Right lobe of liver (tissue), 6 donors: ENCODE measurements around the gene ANP32E. TPM values are rescaled to one million over a fixed set of nuclear protein-coding genes. Genes with fewer than 3 reads are reported as not detected.
"Not testable (repeated sequence)": the region's sequence is repeated elsewhere in the genome, so short reads cannot be mapped to it uniquely, and the experiment has no call there.

Experiments used
- ATAC-seq, 4 donors: fragments of 200-7000 bp; cut with Tn5 transposase; one replicate each; pipeline ENCODE4 v1.9.1; 2020; ENCODE audit warnings: mild to moderate bottlenecking in 4 of 4, moderate library complexity in 4 of 4
- DNase-seq, 3 donors: peaks; one replicate each; pipeline ENCODE4 v3.0.0-alpha.2; 2020
- H3K27ac ChIP-seq, 3 donors: fragments of 200-600 bp; one replicate each; pipeline ENCODE4 v1.8.0; 2022
- H3K27me3 ChIP-seq, 2 donors: fragments of 200-600 bp; one replicate each; pipeline ENCODE4 v1.8.0; 2022
- H3K36me3 ChIP-seq, 4 donors: fragments of 200-600 bp; sonication (generic) in 1 of 4; one replicate each; pipeline versions ENCODE4 v1.5.1 to v1.8.0; 2017 to 2022; ENCODE audit warnings: control low read depth in 1 of 4
- H3K4me1 ChIP-seq, 4 donors: fragments of 200-600 bp; sonication (generic) in 1 of 4; one replicate each; pipeline versions ENCODE4 v1.5.1 to v1.8.0; 2017 to 2022; ENCODE audit warnings: control low read depth in 1 of 4
- H3K4me3 ChIP-seq, 3 donors: fragments of 200-600 bp; one replicate each; pipeline ENCODE4 v1.8.0; 2022
- H3K9me3 ChIP-seq, 4 donors: fragments of 200-600 bp; sonication (generic) in 1 of 4; one replicate each; pipeline versions ENCODE4 v1.5.1 to v1.8.0; 2017 to 2022; ENCODE audit warnings: control low read depth in 1 of 4
- POLR2A ChIP-seq: fragments of 450-650 bp; IDR thresholded peaks from one replicate; pipeline ENCODE4 v1.6.1; 2017; ENCODE audit warnings: antibody characterized with exemption, mild to moderate bottlenecking
- WGBS: methylation state at CpG from one replicate; pipeline ENCODE4 v1.1.6; 2018; ENCODE audit warnings: low coverage, low lambda C conversion rate; ENCODE audit not compliant: insufficient coverage; ENCODE audit errors: missing lambda C conversion rate; 5-methylcytosine and 5-hydroxymethylcytosine counted together
- intact Hi-C, 2 donors: fragments of 100-400 bp; cut with DNase I; formaldehyde crosslinking; loops; one replicate each; pipeline versions ENCODE4 v1.11.2 to v1.14.1; 2022
- total RNA-seq, 6 experiments: library from RNA; depleted of rRNA in 2 of 6; stranded (reverse); fragments of >200 nt in 2 of 6; fragmentation: NEBNext Ultra II Directional in 3 of 6; extraction: Animal tissue kit (Norgen Biotek cat#: 25700) in 3 of 6; gene quantifications; one replicate each; pipeline versions ENCODE4 v1.1.0 to v1.2.4, GENCODE V29; 2016 to 2023
- TF ChIP-seq, protein P1 (sequence below), 4 donors: fragments of 200-600 bp in 3 of 4; fragments of 450-650 bp in 1 of 4; IDR thresholded peaks; one replicate each; pipeline versions ENCODE4 v1.5.1 to v1.8.0; 2016 to 2022; ENCODE audit warnings: antibody characterized with exemption in 4 of 4, mild to moderate bottlenecking in 2 of 4
- donor health status: DM: no; HTN: yes; CAD: no.
- donor health status: DM: no; HTN: no; CAD: no.
- donor health status: DM: no; HTN: no; CAD: no.
- donor health status: DM: no; HTN: yes; CAD: no.
- donor health status: DM: no; HTN: yes; CAD: no.

The ANP32E gene
- total RNA-seq, 6 experiments from 2014 or later = 9.3 to 16.3 (median 11.0) TPM

GRCh38 chr1:150187560-150187931 is 48.4 kb downstream of the ANP32E start:
- H3K9me3 ChIP-seq = no peaks in the 10 kb centered on the region
- H3K4me1 ChIP-seq = no peaks in the 10 kb centered on the region
- WGBS = 20% methylated on average over 3 of the region's 3 CpGs
- no peaks in the 10 kb centered on the region for H3K27me3 ChIP-seq
- intact Hi-C loops = no loop called here
- TF ChIP-seq POLR2A = no peak
- TF ChIP-seq, protein P1, sequence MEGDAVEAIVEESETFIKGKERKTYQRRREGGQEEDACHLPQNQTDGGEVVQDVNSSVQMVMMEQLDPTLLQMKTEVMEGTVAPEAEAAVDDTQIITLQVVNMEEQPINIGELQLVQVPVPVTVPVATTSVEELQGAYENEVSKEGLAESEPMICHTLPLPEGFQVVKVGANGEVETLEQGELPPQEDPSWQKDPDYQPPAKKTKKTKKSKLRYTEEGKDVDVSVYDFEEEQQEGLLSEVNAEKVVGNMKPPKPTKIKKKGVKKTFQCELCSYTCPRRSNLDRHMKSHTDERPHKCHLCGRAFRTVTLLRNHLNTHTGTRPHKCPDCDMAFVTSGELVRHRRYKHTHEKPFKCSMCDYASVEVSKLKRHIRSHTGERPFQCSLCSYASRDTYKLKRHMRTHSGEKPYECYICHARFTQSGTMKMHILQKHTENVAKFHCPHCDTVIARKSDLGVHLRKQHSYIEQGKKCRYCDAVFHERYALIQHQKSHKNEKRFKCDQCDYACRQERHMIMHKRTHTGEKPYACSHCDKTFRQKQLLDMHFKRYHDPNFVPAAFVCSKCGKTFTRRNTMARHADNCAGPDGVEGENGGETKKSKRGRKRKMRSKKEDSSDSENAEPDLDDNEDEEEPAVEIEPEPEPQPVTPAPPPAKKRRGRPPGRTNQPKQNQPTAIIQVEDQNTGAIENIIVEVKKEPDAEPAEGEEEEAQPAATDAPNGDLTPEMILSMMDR (IDR thresholded peaks at IDR 0.05) = no peak
- DNase-seq (no peak), ATAC-seq (peak; percentile 2 to 37 (median 13))
- no peaks in the 10 kb centered on the region for H3K36me3 ChIP-seq
- H3K4me3 ChIP-seq = no peak overlapping the region
- no peak overlapping the region for H3K27ac ChIP-seq

- no peak for DNase-seq
- 2% methylated on average over 10 of the region's 10 CpGs for WGBS
- TF ChIP-seq, protein P1 (IDR thresholded peaks at IDR 0.05) = peak; percentile 44 to 57 (median 55)
- TF ChIP-seq POLR2A = no peak
- Histone ChIP-seq H3K9me3 (no peaks in the 10 kb centered on the region), H3K27ac (peak overlapping the region; percentile 44 to 74 (median 62)), H3K27me3 (no peaks in the 10 kb centered on the region), H3K4me3 (peak overlapping the region; percentile 8 to 47 (median 44)), H3K4me1 (no peaks in the 10 kb centered on the region), H3K36me3 (no peaks in the 10 kb centered on the region)
- intact Hi-C loops = no loop called here
- ATAC-seq = peak; percentile 72 to 80 (median 78)
Observed at GRCh38 chr1:150186789-150187559, 48.9 kb downstream of the ANP32E start.

DNA sequence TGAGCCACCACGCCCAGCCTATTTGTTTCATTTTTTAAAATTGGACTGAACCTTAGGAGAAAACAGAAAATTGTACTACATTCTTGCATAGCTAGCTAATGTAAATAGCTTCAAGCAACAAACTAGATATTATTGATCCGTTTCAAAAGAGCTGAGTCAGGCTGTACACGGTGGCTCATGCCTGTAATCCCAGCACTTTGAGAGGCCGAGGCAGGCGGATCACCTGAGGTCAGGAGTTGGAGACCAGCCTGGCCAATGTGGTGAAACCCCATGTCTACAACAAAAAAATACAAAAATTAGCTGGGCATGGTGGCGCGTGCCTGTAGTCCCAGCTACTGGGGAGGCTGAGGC is 49.5 kb downstream of the ANP32E start:
- intact Hi-C loops, H3K27me3 ChIP-seq, H3K9me3 ChIP-seq, H3K4me1 ChIP-seq, H3K36me3 ChIP-seq: not testable (repeated sequence)
- WGBS = 7% methylated on average over 7 of the region's 7 CpGs
- ATAC-seq (peak; percentile 71 to 82 (median 81)), DNase-seq (peak in 2 of 3 donors; percentile 63)
- peak overlapping the region; percentile 44 to 74 (median 62) for H3K27ac ChIP-seq
- H3K4me3 ChIP-seq = peak overlapping the region; percentile 3 to 47 (median 44)

- Histone ChIP-seq H3K9me3 (no peaks in the 10 kb centered on the region), H3K27ac (peak overlapping the region in 1 of 3 donors; percentile 44), H3K4me1 (no peaks in the 10 kb centered on the region), H3K4me3 (peak overlapping the region in 1 of 3 donors; percentile 47), H3K36me3 (no peaks in the 10 kb centered on the region), H3K27me3 (no peaks in the 10 kb centered on the region)
- WGBS = 86% methylated on average over 5 of the region's 7 CpGs
- TF ChIP-seq POLR2A = no peak
- TF ChIP-seq, protein P1 (IDR thresholded peaks at IDR 0.05) = no peak
- ATAC-seq = no peak
- intact Hi-C loops = no loop called here
- no peak for DNase-seq
Observed at GRCh38 chr1:150185481-150185880, 50.4 kb downstream of the ANP32E start.

GRCh38 chr1:150183061-150183460 is 52.9 kb downstream of the ANP32E start:
- ATAC-seq (no peak), DNase-seq (no peak)
- no peaks in the 10 kb centered on the region for H3K4me1 ChIP-seq
- 92% methylated on average over 1 of the region's 3 CpGs for WGBS
- no peak for TF ChIP-seq POLR2A
- TF ChIP-seq, protein P1 (IDR thresholded peaks at IDR 0.05) = no peak
- H3K27me3 ChIP-seq = no peaks in the 10 kb centered on the region
- no peak overlapping the region for H3K4me3 ChIP-seq
- intact Hi-C loops = no loop called here
- no peaks in the 10 kb centered on the region for H3K9me3 ChIP-seq
- H3K36me3 ChIP-seq = no peaks in the 10 kb centered on the region
- H3K27ac ChIP-seq = no peak overlapping the region
